Body of pancreas (tissue), 4 donors: ENCODE data around the gene CXCR4. TPM values are rescaled to one million over a fixed set of nuclear protein-coding genes. Genes with fewer than 3 reads are reported as not detected.

Experiments used
- ATAC-seq: fragments of 150-250 bp; one replicate; pipeline ENCODE4 v1.9.1; 2016
- DNase-seq, 4 donors: peaks; one replicate each; pipeline ENCODE4 v3.0.0-alpha.2; 2019
- H3K27ac ChIP-seq, 4 donors: fragments of 200-600 bp; sonication (generic); 1 replicate in 3 of 4; 2 replicates in 1 of 4; pipeline versions ENCODE4 v1.5.1 to v1.6.1; 2016 to 2019; ENCODE audit warnings: mild to moderate bottlenecking in 1 of 4, mixed read lengths in 1 of 4, moderate library complexity in 1 of 4
- H3K27me3 ChIP-seq, 2 donors: fragments of 200-600 bp; sonication (generic); one replicate each; pipeline ENCODE4 v1.6.0; 2016; ENCODE audit warnings: mild to moderate bottlenecking in 1 of 2
- H3K36me3 ChIP-seq, 2 donors: fragments of 200-600 bp; sonication (generic); replicated peaks in 1 of 2; 2 replicates each; pipeline ENCODE4 v1.5.1; 2016; ENCODE audit warnings: low read depth in 2 of 2; ENCODE audit not compliant: insufficient read depth in 1 of 2
- H3K4me1 ChIP-seq: fragments of 200-600 bp; sonication (generic); one replicate; pipeline ENCODE4 v1.6.0; 2016
- H3K4me3 ChIP-seq, 2 donors: fragments of 200-600 bp; sonication (generic); 1 replicate in 1 of 2; 2 replicates in 1 of 2; pipeline ENCODE4 v1.5.1; 2016 to 2019
- H3K9me3 ChIP-seq, 3 donors: fragments of 200-600 bp; sonication (generic); 1 replicate in 2 of 3; 2 replicates in 1 of 3; pipeline ENCODE4 v1.5.1; 2016
- CTCF ChIP-seq, 7 experiments: fragments of 450-650 bp in 4 of 7; fragments of 200-600 bp in 3 of 7; sonication (generic) in 3 of 7; IDR thresholded peaks; one replicate each; pipeline ENCODE4 v1.5.1; 2016 to 2019; ENCODE audit warnings: antibody characterized with exemption in 7 of 7
- POLR2A ChIP-seq, 3 donors: fragments of 450-650 bp; IDR thresholded peaks; one replicate each; pipeline ENCODE4 v1.6.1; 2016; ENCODE audit warnings: antibody characterized with exemption in 3 of 3, mild to moderate bottlenecking in 2 of 3
- WGBS, 2 donors: methylation state at CpG; one replicate each; pipeline ENCODE4 v1.1.5; 2017; 5-methylcytosine and 5-hydroxymethylcytosine counted together
- intact Hi-C: fragments of 100-400 bp; cut with DNase I; formaldehyde crosslinking; loops from one replicate; pipeline ENCODE4 v1.15.1; 2023
- total RNA-seq, 2 donors: library from RNA; depleted of rRNA; stranded (reverse); fragments of >200 nt; gene quantifications; one replicate each; pipeline ENCODE4 v1.1.0, GENCODE V29; 2016

The CXCR4 gene
- total RNA-seq, 2 donors from 2014 or later = 0.33 to 10.6 TPM

GRCh38 chr2:136124805-136125204 is 6.9 kb upstream of the CXCR4 start:
- 40 to 71% methylated on average over 2 of the region's 2 CpGs for WGBS, 2 donors
- Histone ChIP-seq H3K4me1 (no peaks in the 10 kb centered on the region), H3K4me3 (no peak overlapping the region), H3K27ac (no peak overlapping the region), H3K36me3 (no peaks in the 10 kb centered on the region), H3K27me3 (no peaks in the 10 kb centered on the region), H3K9me3 (no peaks in the 10 kb centered on the region)
- no peak for TF ChIP-seq POLR2A (IDR thresholded peaks at IDR 0.05)
- no peak for TF ChIP-seq CTCF (IDR thresholded peaks at IDR 0.05)
- ATAC-seq (no peak), DNase-seq (no peak)
- intact Hi-C loops = no loop called here

GRCh38 chr2:136122661-136123060 is 4.7 kb upstream of the CXCR4 start:
- intact Hi-C loops = no loop called here
- H3K4me1 ChIP-seq = peaks cover 16% of the 10 kb centered on the region
- DNase-seq = no peak
- no peak overlapping the region for H3K27ac ChIP-seq
- H3K27me3 ChIP-seq = peaks cover 0 to 6% of the 10 kb centered on the region in 2 donors
- 31 to 45% methylated on average over 3 of the region's 3 CpGs for WGBS, 2 donors
- no peak for ATAC-seq
- H3K4me3 ChIP-seq = no peak overlapping the region
- TF ChIP-seq POLR2A (IDR thresholded peaks at IDR 0.05) (no peak), CTCF (IDR thresholded peaks at IDR 0.05) (no peak)
- no peaks in the 10 kb centered on the region for H3K36me3 ChIP-seq
- no peaks in the 10 kb centered on the region for H3K9me3 ChIP-seq

DNA sequence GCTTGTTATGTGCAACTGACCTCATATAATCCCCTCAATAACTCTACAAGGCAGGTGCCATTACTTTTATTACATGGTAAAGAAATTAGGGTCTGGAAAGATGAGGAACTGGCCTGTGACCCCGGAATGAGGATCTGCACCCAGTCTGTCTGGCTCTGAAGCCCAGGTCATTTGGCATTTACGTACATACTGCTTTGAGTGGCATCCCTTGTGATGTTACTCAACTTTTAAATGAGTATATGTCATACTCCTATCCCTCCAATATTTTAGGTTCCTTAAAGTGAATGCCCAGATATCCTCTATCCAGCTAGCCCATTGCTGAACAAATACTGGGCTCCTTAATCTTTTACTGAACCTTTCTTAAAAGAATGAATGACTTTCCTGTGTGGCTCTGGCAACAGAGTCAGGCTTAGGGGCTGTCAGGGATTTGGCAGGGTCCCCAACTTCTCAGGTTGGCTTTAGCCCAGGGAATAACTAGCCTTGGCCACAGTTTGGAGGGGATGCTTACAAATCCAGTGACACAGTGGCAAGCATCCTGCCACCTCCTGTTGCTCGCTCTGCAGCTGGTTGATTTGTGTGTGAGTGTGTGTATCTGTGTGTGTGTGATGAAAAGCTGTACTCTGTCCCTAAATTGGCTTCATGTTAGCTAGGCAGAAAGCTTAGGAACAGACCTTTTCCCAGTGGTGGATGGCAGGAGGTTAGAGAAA is 3.4 kb upstream of the CXCR4 start:
- no peaks in the 10 kb centered on the region for H3K36me3 ChIP-seq
- H3K4me1 ChIP-seq = peaks cover 28% of the 10 kb centered on the region
- TF ChIP-seq CTCF (IDR thresholded peaks at IDR 0.05) (no peak), POLR2A (IDR thresholded peaks at IDR 0.05) (no peak)
- no peak for DNase-seq
- H3K27ac ChIP-seq = no peak overlapping the region
- 72 to 83% methylated on average over 3 of the region's 3 CpGs for WGBS, 2 donors
- H3K27me3 ChIP-seq = peaks cover 0 to 6% of the 10 kb centered on the region in 2 donors
- intact Hi-C loops = no loop called here
- no peaks in the 10 kb centered on the region for H3K9me3 ChIP-seq
- no peak overlapping the region for H3K4me3 ChIP-seq
- ATAC-seq = no peak

DNA sequence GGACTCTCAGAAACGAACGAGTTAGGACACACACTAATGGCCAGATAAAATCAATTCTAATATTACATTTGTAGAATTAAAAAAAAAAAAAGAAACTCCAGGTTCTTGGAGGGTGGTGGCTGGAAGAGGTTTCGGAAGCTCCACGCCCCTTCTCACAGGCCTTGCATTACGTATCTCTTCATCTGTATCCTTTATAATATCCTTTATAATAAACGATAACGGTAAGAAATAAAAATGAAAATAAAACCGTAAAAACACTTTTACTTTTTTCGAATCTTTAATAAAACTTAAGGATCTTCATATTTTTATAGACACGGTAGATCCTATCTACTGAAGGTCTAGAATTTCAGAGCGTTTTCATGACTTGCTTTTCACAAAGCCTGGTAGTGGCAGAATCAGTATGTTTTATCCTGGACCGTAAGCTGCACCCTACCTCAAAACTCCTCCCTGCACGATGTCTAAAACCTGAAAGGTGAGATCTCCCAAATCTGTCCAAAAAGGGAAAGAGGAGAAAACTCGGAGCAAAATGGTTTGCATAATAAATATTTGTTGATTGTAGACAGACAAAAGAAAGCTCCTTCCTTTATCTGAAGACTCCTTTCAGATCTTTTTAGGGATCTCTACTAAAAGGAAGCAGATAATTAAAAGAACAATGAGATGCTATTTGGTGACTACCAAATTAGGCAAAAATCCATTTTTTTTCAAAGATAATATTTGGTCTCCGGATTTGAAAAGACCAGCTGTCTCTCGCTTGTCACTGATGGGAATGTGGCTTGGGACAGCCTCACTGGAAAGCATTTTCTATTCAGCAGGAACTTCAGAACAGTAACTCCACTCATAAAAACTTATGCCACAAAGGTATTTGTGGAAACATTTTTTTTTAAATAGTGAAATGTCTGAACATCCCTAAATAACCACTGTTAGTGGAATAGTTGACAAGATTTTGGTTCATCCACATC is 2.0 kb upstream of the CXCR4 start:
- Histone ChIP-seq H3K4me1 (peaks cover 31% of the 10 kb centered on the region), H3K36me3 (no peaks in the 10 kb centered on the region), H3K27ac (no peak overlapping the region), H3K4me3 (no peak overlapping the region), H3K9me3 (no peaks in the 10 kb centered on the region), H3K27me3 (peaks cover 0 to 6% of the 10 kb centered on the region in 2 donors)
- no peak for ATAC-seq
- intact Hi-C loops = no loop called here
- WGBS, 2 donors = 35 to 41% methylated on average over 16 of the region's 16 CpGs
- no peak for DNase-seq
- no peak for TF ChIP-seq POLR2A (IDR thresholded peaks at IDR 0.05)
- TF ChIP-seq CTCF (IDR thresholded peaks at IDR 0.05) = no peak
